ENCODE results near the gene AANAT.

The AANAT gene

DNA sequence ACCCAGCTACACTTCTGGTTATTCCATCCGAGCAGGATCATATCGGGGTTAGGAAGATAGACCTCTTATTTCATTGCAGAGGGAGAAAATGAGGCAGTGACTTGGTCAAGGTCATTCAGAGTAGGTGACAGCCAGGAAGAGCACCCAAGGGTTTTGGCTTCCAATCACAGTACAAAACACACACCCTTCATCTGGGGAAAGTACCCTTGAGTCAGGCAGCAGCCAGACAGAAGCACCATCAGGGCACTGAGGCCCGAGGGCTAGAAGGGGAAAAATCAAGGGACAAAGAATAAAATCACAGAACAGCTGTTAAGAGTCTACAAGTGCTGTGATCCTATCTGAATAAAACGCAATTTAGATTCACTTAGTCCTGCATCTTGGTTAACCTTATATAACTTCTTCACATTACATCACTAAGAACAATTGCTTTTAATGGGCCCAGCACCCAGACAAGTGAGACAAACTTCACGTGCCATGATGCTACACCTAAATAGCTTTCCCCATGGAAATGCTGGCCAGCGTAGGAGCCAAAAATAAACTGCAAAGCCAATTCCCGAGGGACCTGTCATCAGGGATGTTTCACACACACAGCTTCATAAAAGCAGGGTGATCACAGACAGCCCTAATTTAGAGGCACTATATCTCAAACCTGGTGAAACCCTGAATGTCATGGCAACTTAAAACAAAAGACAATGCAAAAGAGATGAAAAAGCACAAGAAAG, 19.3 kb upstream of the AANAT start:
- DNase-seq = no peak
- Mint-ChIP-seq H3K4me3 (no peak overlapping the region), H3K36me3 (ENCODE audit: insufficient read depth) (peaks cover 9% of the 10 kb centered on the region), H3K27me3 (no peaks in the 10 kb centered on the region), H3K27ac (no peak overlapping the region), H3K4me1 (ENCODE audit: low read depth in 2 of 2) (peaks cover 59 to 60% of the 10 kb centered on the region in 2 donors), H3K9me3 (no peaks in the 10 kb centered on the region)
- no peak for ATAC-seq (replicated peaks)

- ATAC-seq (replicated peaks) (no peak), DNase-seq (no peak)
- Mint-ChIP-seq H3K36me3 (ENCODE audit: insufficient read depth) (peaks cover 12% of the 10 kb centered on the region), H3K4me1 (ENCODE audit: low read depth in 2 of 2) (peaks cover 53 to 65% of the 10 kb centered on the region in 2 donors), H3K9me3 (no peaks in the 10 kb centered on the region), H3K27ac (no peak overlapping the region), H3K4me3 (no peak overlapping the region), H3K27me3 (no peaks in the 10 kb centered on the region)
Observed at GRCh38 chr17:76449126-76449525, 18.3 kb upstream of the AANAT start.

- peaks cover 35 to 42% of the 10 kb centered on the region in 2 donors for H3K4me1 Mint-ChIP-seq (ENCODE audit: low read depth in 2 of 2)
- ATAC-seq (replicated peaks) (no peak), DNase-seq (no peak)
- H3K27ac Mint-ChIP-seq = peak overlapping the region in 1 of 2 donors; percentile 52
- no peaks in the 10 kb centered on the region for H3K27me3 Mint-ChIP-seq
- H3K9me3 Mint-ChIP-seq = no peaks in the 10 kb centered on the region
- H3K4me3 Mint-ChIP-seq = peak overlapping the region; percentile 85 to 88
- peaks cover 10% of the 10 kb centered on the region for H3K36me3 Mint-ChIP-seq (ENCODE audit: insufficient read depth)
Observed at GRCh38 chr17:76451506-76451905, 15.9 kb upstream of the AANAT start.

DNA sequence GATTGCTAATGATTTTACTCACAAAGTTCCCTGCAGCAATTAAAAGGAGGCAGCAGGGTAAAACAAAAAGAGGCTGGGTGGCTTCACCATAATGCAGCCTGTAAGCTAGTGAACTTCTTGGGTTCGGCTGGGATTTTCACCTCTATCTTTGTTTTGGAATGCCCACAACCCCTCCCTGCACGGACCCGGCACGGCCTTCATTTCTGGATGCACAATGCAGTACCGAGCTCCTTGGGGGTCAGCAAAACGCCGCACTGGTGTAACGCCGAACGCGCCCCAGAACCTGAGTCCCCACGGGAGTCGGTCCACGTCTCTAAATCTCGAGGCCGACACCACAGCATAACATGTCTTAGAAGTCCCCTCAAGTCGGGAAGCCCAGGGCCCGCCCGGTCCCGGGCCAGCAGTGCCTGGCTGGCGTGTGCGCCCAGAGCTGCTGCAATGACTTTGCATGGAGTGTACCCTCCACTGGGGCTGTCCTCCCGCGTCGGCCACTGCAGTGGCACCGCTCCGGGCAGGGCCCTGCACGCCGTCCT, 15.2 kb upstream of the AANAT start:
- DNase-seq (no peak), ATAC-seq (replicated peaks) (peak; percentile 20)
- H3K27ac Mint-ChIP-seq = peak overlapping the region; percentile 51 to 52
- H3K36me3 Mint-ChIP-seq (ENCODE audit: insufficient read depth) = peaks cover 10% of the 10 kb centered on the region
- H3K4me1 Mint-ChIP-seq (ENCODE audit: low read depth in 2 of 2) = peaks cover 31 to 42% of the 10 kb centered on the region in 2 donors
- no peaks in the 10 kb centered on the region for H3K9me3 Mint-ChIP-seq
- no peaks in the 10 kb centered on the region for H3K27me3 Mint-ChIP-seq
- peak overlapping the region; percentile 85 to 88 for H3K4me3 Mint-ChIP-seq

DNA sequence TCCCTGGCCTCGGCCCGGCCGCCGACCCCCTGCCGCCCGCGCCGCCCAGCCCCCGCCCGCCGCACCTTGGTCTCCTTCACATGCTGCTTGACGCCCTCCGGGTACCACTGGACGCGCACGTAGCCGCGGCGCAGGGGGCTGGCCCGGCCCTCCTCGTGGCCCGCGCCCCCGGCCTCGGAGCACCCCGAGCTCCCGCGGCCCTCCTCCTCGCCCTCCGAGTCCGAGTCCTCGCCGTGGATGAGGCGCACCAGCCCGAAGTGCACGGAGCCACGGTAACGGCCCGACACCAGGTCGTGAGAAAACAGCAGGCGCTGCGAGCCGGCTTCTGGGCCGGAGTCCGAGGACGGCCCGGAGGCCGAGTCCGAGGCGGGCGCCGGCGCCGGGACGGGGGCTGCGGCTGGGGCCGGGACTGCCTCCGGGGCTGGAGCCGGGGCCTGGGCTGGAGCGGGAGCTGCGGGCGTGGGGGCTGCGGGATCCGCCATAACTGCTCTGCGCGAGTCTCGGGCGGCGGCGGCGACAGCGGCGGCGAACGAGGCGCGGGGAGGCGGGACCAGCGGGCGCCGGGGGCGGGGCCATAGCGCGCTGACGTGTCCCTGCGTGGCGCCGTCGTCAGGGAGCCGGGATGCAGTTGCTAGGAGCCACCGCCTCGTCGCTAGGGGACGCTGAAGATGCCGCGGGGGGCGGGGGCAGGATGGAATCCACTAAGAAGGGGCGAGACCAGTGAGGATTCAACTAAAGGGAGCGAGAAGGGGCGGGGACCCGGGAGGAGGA, 14.6 kb upstream of the AANAT start, which contains the start of gene UBE2O:
TSS of gene UBE2O (minus strand) at position 493 of the 771 bp plus-strand sequence. CDS start at position 482, 11 bp downstream.
- no peaks in the 10 kb centered on the region for H3K27me3 Mint-ChIP-seq
- peak within 1 kb of the TSS; percentile 85 to 94 for H3K27ac Mint-ChIP-seq
- H3K4me3 Mint-ChIP-seq = peak within 1 kb of the TSS; percentile 85 to 88
- ATAC-seq (replicated peaks) (peak; percentile 92), DNase-seq (peak; percentile 93 to 96 (median 96))
- H3K9me3 Mint-ChIP-seq = no peaks in the 10 kb centered on the region
- peaks cover 25 to 39% of the 10 kb centered on the region in 2 donors for H3K4me1 Mint-ChIP-seq (ENCODE audit: low read depth in 2 of 2)
- H3K36me3 Mint-ChIP-seq (ENCODE audit: insufficient read depth) = peaks cover 10% of the 10 kb centered on the region

GRCh38 chr17:76453431-76453743, 14.0 kb upstream of the AANAT start:
- DNase-seq = no peak
- H3K27me3 Mint-ChIP-seq = no peaks in the 10 kb centered on the region
- H3K36me3 Mint-ChIP-seq (ENCODE audit: insufficient read depth) = peaks cover 10% of the 10 kb centered on the region
- no peak for ATAC-seq (replicated peaks)
- H3K9me3 Mint-ChIP-seq = no peaks in the 10 kb centered on the region
- peak overlapping the region; percentile 85 to 94 for H3K27ac Mint-ChIP-seq
- H3K4me1 Mint-ChIP-seq (ENCODE audit: low read depth in 2 of 2) = peaks cover 23 to 34% of the 10 kb centered on the region in 2 donors
- H3K4me3 Mint-ChIP-seq = peak overlapping the region; percentile 85 to 88

DNA sequence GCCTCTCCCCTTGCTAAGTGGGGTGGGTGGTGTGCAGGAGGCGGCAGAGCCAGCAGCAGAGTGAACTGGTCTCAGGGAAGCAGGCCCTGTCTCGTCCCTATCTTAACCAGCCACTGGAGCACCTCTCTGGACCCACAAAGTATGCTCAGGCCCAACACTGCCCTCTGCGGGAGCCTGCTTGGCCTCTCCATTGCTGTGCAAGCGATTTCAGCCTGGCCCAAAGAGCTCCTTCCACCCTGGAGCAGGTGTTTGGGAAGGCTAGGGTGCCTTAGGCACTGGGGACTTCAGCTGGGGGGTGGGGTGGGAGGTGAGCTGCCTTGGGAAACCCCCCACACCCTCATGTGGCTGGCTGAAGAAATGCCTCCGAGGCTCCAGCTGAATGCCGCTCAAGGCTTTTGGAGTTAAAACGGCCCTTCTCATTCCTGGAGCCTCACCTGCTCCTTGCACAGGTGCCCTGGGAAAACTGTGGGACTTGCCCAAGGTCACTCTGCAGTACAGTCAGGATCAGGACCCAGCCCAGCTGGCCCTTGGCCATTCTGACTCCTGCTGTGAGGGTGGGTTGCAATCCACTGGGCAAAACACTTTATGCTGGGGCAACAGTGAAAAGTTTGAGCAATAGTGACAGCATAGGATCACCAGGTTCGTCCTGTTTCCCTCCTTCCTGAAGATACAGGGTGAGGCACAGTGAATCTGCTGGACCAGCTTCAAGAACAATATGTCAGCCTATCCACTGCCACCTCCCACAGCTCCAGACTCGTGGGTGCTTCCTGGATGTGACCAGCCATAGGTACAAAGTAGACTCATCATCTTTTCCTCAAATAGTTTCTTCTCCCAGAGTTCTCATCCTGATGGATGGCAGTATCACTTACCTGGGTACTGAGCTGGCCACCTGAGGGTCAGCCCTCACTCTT, 8.6 kb upstream of the AANAT start:
- DNase-seq (no peak), ATAC-seq (replicated peaks) (no peak)
- Mint-ChIP-seq H3K27ac (no peak overlapping the region), H3K4me1 (ENCODE audit: low read depth in 2 of 2) (no peaks in the 10 kb centered on the region), H3K27me3 (peaks cover 0 to 13% of the 10 kb centered on the region in 2 donors), H3K4me3 (no peak overlapping the region), H3K36me3 (ENCODE audit: insufficient read depth) (peaks cover 3% of the 10 kb centered on the region), H3K9me3 (no peaks in the 10 kb centered on the region)

DNA sequence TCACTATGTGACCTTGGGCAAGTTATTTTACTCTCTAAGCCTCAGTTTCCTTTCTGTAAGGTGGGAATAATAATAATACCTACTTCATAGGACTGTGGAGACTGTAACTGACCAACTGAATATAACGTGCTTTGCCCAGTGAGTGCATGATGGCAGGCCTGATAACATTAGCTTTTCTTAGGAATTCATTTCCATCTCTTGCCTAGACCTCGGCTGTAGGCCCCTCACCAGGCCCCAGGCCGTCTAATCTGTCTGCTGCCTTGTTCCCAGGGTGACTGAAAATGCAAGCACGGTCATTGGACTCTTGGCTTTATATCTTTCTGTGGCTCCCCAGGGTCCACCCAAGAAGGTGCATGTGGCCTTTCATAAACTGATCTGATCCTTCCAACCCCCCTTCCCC, 7.7 kb upstream of the AANAT start:
- Mint-ChIP-seq H3K4me3 (no peak overlapping the region), H3K9me3 (no peaks in the 10 kb centered on the region), H3K27ac (no peak overlapping the region), H3K36me3 (ENCODE audit: insufficient read depth) (peaks cover 3% of the 10 kb centered on the region), H3K4me1 (ENCODE audit: low read depth in 2 of 2) (no peaks in the 10 kb centered on the region), H3K27me3 (peaks cover 0 to 13% of the 10 kb centered on the region in 2 donors)
- no peak for DNase-seq
- no peak for ATAC-seq (replicated peaks)

DNA sequence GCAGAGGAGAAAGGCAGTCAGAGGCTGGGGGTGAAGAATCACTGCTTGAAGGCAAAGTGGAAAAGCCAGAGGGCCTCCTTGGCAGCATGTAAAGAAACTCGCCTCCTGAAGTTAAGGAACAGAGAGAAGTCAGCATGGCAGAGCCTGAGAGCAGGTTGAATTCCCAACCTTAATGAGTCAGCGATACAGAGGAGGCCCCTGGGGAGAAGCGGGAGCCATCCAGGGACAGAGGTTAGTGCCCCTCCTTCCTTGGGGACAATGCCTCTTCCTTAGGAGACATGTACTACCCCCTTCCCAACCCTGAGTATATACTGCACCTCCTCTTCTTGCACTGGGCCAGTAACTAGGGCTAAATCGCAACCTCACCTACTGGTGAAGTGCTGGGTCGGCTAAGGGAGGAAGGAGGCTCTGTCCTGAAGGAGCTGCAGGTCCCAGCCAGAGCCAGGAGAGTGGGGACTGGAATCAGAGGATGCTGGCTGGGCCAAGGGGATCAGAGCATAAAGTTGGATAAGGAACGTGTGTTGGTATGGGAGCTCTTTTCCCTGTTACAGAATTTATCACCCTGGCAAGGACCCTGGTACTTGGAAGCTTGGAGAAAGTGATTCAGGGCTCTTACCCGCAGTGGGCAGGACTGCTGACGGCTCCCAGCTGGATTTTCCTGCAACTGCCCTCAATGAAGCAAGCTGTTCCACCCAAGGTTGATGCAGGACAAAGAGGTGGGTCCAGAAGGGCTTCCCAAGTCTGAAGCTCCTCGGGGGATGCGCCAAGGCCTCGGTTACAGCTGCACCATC, 5.4 kb upstream of the AANAT start:
- Mint-ChIP-seq H3K9me3 (no peaks in the 10 kb centered on the region), H3K4me3 (no peak overlapping the region), H3K27ac (no peak overlapping the region), H3K4me1 (ENCODE audit: low read depth in 2 of 2) (peaks cover 5 to 7% of the 10 kb centered on the region in 2 donors), H3K27me3 (peaks cover 0 to 13% of the 10 kb centered on the region in 2 donors), H3K36me3 (ENCODE audit: insufficient read depth) (peaks cover 3% of the 10 kb centered on the region)
- ATAC-seq (replicated peaks) (no peak), DNase-seq (no peak)

- DNase-seq (no peak), ATAC-seq (replicated peaks) (no peak)
- Mint-ChIP-seq H3K27ac (no peak overlapping the region), H3K4me1 (ENCODE audit: low read depth in 2 of 2) (peaks cover 5 to 7% of the 10 kb centered on the region in 2 donors), H3K9me3 (no peaks in the 10 kb centered on the region), H3K4me3 (no peak overlapping the region), H3K27me3 (peaks cover 0 to 13% of the 10 kb centered on the region in 2 donors), H3K36me3 (ENCODE audit: insufficient read depth) (peaks cover 3% of the 10 kb centered on the region)
Observed at GRCh38 chr17:76462556-76463290, 4.7 kb upstream of the AANAT start.

DNA sequence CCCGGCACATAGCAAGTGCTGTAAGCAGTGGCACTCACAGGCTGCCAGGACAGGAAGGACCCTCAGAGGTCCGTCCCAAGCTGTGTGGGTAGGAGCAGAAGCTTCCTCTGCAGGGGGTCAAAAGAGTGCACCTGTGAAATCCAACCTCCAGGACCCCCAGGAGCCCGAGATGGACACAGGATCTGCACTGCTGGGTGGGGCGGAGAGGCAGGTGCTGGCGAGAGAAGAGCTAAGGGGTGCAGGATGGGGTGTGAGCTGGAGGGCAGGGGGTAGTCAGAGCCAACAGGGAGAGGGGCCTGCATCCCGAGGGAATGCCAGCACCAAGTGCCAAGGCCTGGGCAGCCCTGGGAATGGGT, 650 bp upstream of the AANAT start:
- ATAC-seq (replicated peaks) = no peak
- H3K4me3 Mint-ChIP-seq = no peak overlapping the region
- H3K36me3 Mint-ChIP-seq (ENCODE audit: insufficient read depth) = peaks cover 6% of the 10 kb centered on the region
- H3K27ac Mint-ChIP-seq = peak overlapping the region in 1 of 2 donors; percentile 70
- H3K27me3 Mint-ChIP-seq = peaks cover 0 to 8% of the 10 kb centered on the region in 2 donors
- no peak for DNase-seq
- no peaks in the 10 kb centered on the region for H3K9me3 Mint-ChIP-seq
- H3K4me1 Mint-ChIP-seq (ENCODE audit: low read depth in 2 of 2) = peaks cover 7 to 9% of the 10 kb centered on the region in 2 donors
